SU-DHL-6 (cell line): ENCODE data around the gene NEUROD2.

Experiments used
- H2AFZ ChIP-seq: fragments of 200-600 bp; sonication (generic); 2 replicates; pipeline ENCODE4 v1.6.1; 2014; ENCODE audit warnings: low read depth, mild to moderate bottlenecking, moderate library complexity, mixed read lengths, antibody characterized with exemption, low read length; ENCODE audit not compliant: severe bottlenecking
- H3F3A ChIP-seq: fragments of 200-600 bp; shearing (Covaris generic); 2 replicates; pipeline ENCODE4 v1.6.0; 2016; ENCODE audit warnings: antibody characterized with exemption, mild to moderate bottlenecking; ENCODE audit not compliant: insufficient read depth
- H3K27ac ChIP-seq: fragments of 200-600 bp; sonication (generic); 2 replicates; pipeline ENCODE4 v1.5.1; 2016; ENCODE audit warnings: low read depth, mild to moderate bottlenecking, low read length, moderate library complexity, mixed read lengths
- H3K27me3 ChIP-seq: fragments of 200-600 bp; sonication (generic), shearing (Covaris generic); 2 replicates; pipeline ENCODE4 v1.6.0; 2014; ENCODE audit warnings: mild to moderate bottlenecking, low read length
- H3K36me3 ChIP-seq: fragments of 200-600 bp; sonication (generic); 2 replicates; pipeline ENCODE4 v1.6.1; 2014; ENCODE audit warnings: mild to moderate bottlenecking, low read length, mixed read lengths
- H3K4me2 ChIP-seq: fragments of 300-600, 200-600 bp; shearing (Covaris generic), sonication (generic); 2 replicates; pipeline ENCODE4 v1.6.0; 2014; ENCODE audit warnings: low read length, low read depth, mild to moderate bottlenecking; ENCODE audit not compliant: poor library complexity, severe bottlenecking
- H3K4me3 ChIP-seq: fragments of 200-600 bp; sonication (generic); 2 replicates; pipeline ENCODE4 v1.5.1; 2014; ENCODE audit warnings: antibody characterized with exemption, low read length, mild to moderate bottlenecking, mixed read lengths; ENCODE audit not compliant: insufficient read depth, poor library complexity, severe bottlenecking
- H3K79me2 ChIP-seq: fragments of 200-600 bp; sonication (generic); 2 replicates; pipeline ENCODE4 v1.6.1; 2014; ENCODE audit warnings: mild to moderate bottlenecking, low read length, moderate library complexity; ENCODE audit not compliant: insufficient read depth
- H3K9ac ChIP-seq: fragments of 200-600 bp; sonication (generic); 2 replicates; pipeline ENCODE4 v1.7.0; 2014; ENCODE audit warnings: mild to moderate bottlenecking, low read length
- H3K9me2 ChIP-seq: fragments of 200-600 bp; sonication (generic); replicated peaks from 2 replicates; pipeline ENCODE4 v1.6.1; 2014; ENCODE audit warnings: low read length; ENCODE audit not compliant: insufficient read depth
- H3K9me3 ChIP-seq: fragments of 200-600 bp; sonication (generic); 2 replicates; pipeline ENCODE4 v1.6.1; 2014; ENCODE audit warnings: low read length, mixed read lengths; ENCODE audit not compliant: insufficient read depth
- H4K20me1 ChIP-seq: fragments of 200-600 bp; sonication (generic); 2 replicates; pipeline ENCODE4 v1.6.1; 2014; ENCODE audit warnings: low read depth, mild to moderate bottlenecking, antibody characterized with exemption, low read length, moderate library complexity, mixed read lengths
- EZH2phosphoT487 ChIP-seq: fragments of 200-600 bp; sonication (generic), shearing (Covaris generic); conservative IDR thresholded peaks from 2 replicates; pipeline ENCODE4 v1.6.1; 2018; ENCODE audit warnings: mild to moderate bottlenecking, antibody characterized with exemption, low read length, moderate library complexity, mixed read lengths
- TF ChIP-seq, protein P1 (sequence below): fragments of 200-600 bp; sonication (generic); IDR thresholded peaks from one replicate; pipeline ENCODE4 v1.5.1; 2017; ENCODE audit warnings: antibody characterized with exemption, mild to moderate bottlenecking, low read length, moderate library complexity; ENCODE audit not compliant: insufficient read depth, poor library complexity, severe bottlenecking

The NEUROD2 gene

DNA sequence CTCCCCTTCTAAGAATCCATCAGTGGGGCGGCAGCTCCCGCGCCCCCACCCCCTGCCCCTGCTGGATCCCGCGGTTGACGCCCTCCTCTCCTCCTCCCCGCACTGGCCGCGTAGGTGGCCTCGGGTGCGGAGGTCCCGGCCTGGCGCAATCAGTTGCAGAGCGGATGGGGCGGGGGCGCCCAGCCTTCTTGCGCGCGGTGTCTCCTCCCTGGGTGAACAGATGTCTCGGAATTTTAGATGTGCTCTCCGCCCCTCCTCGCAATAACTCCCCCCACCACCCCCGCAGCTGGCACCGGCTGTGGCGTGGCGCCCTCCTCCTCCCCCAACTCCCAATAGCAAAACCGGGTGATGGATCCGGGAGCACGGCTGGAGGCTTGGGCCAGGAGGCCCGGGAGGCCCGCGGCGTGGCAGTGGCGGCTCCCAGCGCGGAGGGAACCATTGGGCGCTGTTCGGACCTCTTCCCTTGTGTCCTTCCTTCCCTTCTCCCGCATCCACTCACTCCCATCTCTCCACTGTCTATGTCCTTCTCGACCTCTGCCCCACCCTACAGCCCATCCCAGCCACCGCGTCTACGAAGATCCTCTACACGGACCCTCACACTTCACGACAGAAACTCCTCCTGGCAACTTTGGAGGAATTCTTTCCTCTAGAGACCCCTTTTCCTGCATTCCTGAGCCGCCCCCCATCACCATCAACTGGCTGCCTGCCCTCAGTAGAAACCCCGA, 11.0 kb downstream of the NEUROD2 start:
- Histone ChIP-seq H3K27ac (no peak overlapping the region), H2AFZ (no peak overlapping the region), H3K9ac (no peak overlapping the region), H3K4me3 (no peak overlapping the region), H3K36me3 (no peaks in the 10 kb centered on the region), H3K9me3 (no peaks in the 10 kb centered on the region), H3K9me2 (no peaks in the 10 kb centered on the region), H3F3A (no peaks in the 10 kb centered on the region), H3K79me2 (no peaks in the 10 kb centered on the region), H3K27me3 (no peaks in the 10 kb centered on the region), H4K20me1 (no peaks in the 10 kb centered on the region), H3K4me2 (no peak overlapping the region)
- TF ChIP-seq, protein P1, sequence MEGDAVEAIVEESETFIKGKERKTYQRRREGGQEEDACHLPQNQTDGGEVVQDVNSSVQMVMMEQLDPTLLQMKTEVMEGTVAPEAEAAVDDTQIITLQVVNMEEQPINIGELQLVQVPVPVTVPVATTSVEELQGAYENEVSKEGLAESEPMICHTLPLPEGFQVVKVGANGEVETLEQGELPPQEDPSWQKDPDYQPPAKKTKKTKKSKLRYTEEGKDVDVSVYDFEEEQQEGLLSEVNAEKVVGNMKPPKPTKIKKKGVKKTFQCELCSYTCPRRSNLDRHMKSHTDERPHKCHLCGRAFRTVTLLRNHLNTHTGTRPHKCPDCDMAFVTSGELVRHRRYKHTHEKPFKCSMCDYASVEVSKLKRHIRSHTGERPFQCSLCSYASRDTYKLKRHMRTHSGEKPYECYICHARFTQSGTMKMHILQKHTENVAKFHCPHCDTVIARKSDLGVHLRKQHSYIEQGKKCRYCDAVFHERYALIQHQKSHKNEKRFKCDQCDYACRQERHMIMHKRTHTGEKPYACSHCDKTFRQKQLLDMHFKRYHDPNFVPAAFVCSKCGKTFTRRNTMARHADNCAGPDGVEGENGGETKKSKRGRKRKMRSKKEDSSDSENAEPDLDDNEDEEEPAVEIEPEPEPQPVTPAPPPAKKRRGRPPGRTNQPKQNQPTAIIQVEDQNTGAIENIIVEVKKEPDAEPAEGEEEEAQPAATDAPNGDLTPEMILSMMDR, result no peak
- TF ChIP-seq EZH2phosphoT487, result no peak

DNA sequence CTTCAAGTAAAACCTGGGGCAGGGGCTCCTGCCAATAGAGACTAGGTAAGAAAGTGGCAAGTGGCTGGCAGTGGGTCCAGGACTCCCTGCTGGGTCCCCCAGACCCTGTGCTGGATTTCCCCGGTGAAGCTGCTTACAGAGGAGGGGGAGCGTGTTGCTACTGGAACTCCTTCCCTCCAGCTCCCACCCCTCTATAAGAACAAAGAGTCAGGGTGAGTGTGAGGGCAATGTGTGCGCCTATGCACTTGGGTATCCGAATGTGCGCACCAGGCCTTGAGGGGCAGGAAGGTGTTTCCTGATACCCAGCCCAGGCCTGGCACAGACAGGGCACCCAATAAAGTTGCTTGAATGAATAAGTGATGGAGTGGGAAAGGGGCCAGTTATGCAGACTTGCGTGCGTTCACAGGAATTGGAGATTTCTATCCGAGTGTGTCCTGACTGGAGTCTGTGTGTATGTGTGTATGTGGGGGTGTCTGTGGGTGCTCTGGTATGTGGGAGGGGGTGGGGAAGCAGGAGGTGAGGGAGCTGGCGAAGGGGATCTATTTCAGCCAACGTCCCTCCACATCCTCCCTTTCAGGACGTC, 11.7 kb downstream of the NEUROD2 start:
- no peaks in the 10 kb centered on the region for H3K27me3 ChIP-seq
- no peaks in the 10 kb centered on the region for H4K20me1 ChIP-seq
- no peaks in the 10 kb centered on the region for H3K9me2 ChIP-seq
- no peaks in the 10 kb centered on the region for H3K79me2 ChIP-seq
- TF ChIP-seq EZH2phosphoT487, result no peak
- TF ChIP-seq, protein P1, result no peak
- no peak overlapping the region for H3K4me2 ChIP-seq
- no peak overlapping the region for H3K4me3 ChIP-seq
- H3K36me3 ChIP-seq, result no peaks in the 10 kb centered on the region
- H2AFZ ChIP-seq, result no peak overlapping the region
- H3F3A ChIP-seq, result no peaks in the 10 kb centered on the region
- H3K27ac ChIP-seq, result no peak overlapping the region
- H3K9me3 ChIP-seq, result no peaks in the 10 kb centered on the region
- H3K9ac ChIP-seq, result no peak overlapping the region

DNA sequence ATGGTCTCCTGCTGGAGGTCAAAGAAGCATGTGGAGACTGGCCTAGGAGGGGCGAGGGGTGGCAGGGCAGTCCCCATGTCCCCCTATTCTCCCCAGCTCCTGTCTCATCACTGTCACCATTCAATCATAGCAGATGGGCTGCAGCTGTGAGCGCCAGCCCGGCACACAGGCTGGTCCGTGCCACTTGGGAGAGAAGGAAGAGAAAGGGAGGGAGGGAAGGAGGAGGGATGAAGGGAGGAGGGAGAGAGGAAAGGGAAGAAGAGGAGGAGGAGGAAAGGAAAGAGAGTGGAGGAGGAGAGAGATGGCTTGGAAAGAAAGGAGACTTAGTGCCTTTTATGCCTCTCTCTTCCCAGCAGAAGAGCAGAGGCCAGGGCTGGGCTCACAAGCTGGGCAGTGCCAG, 12.4 kb downstream of the NEUROD2 start:
- H3K4me3 ChIP-seq, result no peak overlapping the region
- H3K36me3 ChIP-seq, result no peaks in the 10 kb centered on the region
- H3K9me2 ChIP-seq, result no peaks in the 10 kb centered on the region
- no peaks in the 10 kb centered on the region for H3K27me3 ChIP-seq
- H3K79me2 ChIP-seq, result no peaks in the 10 kb centered on the region
- no peak overlapping the region for H3K27ac ChIP-seq
- no peak overlapping the region for H3K4me2 ChIP-seq
- H3K9ac ChIP-seq, result no peak overlapping the region
- H3F3A ChIP-seq, result no peaks in the 10 kb centered on the region
- no peak overlapping the region for H2AFZ ChIP-seq
- no peak for TF ChIP-seq EZH2phosphoT487
- TF ChIP-seq, protein P1, result no peak
- no peaks in the 10 kb centered on the region for H4K20me1 ChIP-seq
- H3K9me3 ChIP-seq, result no peaks in the 10 kb centered on the region
